Measurements from ENCODE around the gene BBLN. TPM values are rescaled to one million over a fixed set of nuclear protein-coding genes. Genes with fewer than 3 reads are reported as not detected.

BBLN gene
- total RNA-seq, 4 donors from 2014 or later = 97.3 to 178 (median 149) TPM

DNA sequence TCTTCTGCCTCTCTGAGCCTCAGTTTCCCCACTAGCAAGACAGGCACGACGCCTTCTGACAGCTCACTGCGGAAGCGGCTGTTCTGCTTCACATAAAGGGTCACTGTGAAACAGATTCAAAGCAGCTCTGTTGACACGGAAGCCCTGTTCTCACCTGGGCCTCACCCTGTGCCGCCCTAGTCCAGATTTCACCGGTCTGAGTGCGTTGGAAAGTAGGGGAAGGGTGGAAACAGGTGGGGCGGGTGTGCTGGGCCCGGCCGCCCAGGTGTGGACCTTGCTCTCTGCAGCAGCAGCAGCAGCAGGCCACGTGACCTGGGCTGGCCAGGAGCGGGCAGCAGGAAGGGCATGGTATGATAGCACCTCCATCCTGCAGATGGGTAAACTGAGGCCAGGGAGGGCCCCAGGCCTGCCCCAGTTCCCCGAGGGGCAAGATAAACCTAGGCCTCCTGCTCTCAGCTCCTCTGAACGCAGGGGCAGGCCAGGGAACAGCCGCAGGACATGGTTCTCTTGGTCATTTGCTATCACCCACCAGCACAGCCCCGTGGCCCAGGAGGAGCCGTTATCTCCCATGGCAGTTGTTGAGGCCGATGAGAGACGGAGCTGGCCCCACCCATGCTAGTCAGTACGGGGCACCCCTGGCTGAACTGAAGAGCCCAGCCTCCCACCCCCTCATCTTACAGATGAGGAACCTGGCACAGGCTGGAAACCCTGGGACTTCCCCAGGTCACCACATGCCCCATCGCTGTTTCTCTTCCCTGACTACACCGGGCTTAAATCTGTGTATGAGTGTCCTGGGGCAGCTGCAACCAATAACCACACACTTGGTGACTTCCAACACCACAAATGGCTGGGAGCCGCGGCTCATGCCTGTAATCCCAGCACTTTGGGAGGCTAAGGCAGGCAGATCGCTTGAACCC lies 44.6 kb upstream of the BBLN start:
- no peaks in the 10 kb centered on the region for H3K27me3 ChIP-seq
- peaks cover 3 to 51% (median 27%) of the 10 kb centered on the region in 4 donors for H3K4me1 ChIP-seq
- in situ Hi-C loops (cut with MboI; ENCODE audit: low pct_ligation_motif_present in 1 of 4, low pct_unique_long_range_greater_than_20kb in 1 of 4, low sequenced_read_pairs in 3 of 4) (loop anchor here in 1 of 4 donors (25.0 kb wide), 1 partner anchor 153 kb away; no protein-coding TSS in a partner anchor), intact Hi-C loops (cut with DNase I; ENCODE audit: low total_unique reads) (loop anchor here (2.0 to 10.0 kb wide), 2 partner anchors 81 to 173 kb away; no protein-coding TSS in a partner anchor)
- H3K36me3 ChIP-seq = no peaks in the 10 kb centered on the region
- H3K27ac ChIP-seq = peak overlapping the region; percentile 92 to 96 (median 94)
- peak; percentile 99 for TF ChIP-seq POLR2A (IDR thresholded peaks at IDR 0.05)
- TF ChIP-seq EP300 (IDR thresholded peaks at IDR 0.05; ENCODE audit: low read depth) = peak; percentile 96
- no peak for TF ChIP-seq CTCF (IDR thresholded peaks at IDR 0.05)
- peak; percentile 88 to 98 (median 98) for TF ChIP-seq POLR2AphosphoS5 (IDR thresholded peaks at IDR 0.05)
- peak; percentile 93 for DNase-seq
- H3K4me3 ChIP-seq = peak overlapping the region in 3 of 4 donors; percentile 28 to 52 (median 40)
- WGBS, 2 donors (ENCODE audit: low coverage in 1 of 2) = 59% methylated on average over 22 of the region's 26 CpGs; no CpG with 5 or more reads in 1 of the 2 donors
- H3K9me3 ChIP-seq = no peaks in the 10 kb centered on the region

DNA sequence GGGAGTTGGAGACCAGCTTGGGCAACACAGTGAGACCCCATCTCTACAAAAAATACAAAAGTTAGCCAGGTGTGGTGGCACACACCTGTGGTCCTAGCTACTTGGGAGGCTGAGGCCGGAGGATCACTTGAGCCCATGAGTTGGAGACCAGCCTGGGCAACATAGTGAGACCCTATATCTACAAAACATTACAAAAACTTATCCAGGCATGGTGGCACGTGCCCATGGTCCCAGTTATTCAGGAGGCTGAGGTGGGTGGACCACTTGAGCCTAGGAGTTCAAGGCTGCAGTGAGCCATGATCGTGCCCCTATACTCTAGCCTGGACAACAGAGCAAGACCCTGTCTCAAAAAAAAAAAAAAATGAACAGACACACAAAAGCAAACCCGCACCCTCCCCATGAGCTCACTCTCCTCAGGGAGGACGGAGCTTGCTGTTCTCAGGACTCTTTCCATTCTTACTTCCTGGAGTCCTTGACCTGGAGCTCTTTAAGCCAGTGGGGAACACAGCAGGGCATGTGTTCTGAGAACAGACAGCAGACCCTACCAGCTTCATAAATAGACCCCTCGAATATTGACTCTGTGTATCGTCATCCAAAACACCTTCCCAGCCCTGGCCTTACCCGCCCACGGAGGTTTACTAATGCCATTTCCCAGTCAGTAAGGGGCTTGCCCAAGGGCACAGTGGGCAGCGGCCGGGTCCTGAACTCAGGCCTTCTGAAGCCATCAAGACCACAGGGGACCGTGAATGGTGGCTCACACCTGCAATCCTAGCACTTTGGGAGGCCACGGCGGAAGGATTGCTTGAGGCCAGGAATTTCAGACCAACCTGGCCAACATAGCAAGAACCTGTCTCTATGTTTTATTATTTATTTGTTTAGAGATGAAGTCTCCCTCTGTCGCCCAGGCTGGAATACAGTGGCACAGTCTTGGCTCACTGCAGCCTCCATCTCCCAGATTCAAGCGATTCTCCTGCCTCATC lies 43.7 kb upstream of the BBLN start:
- H3K27ac ChIP-seq = peak overlapping the region; percentile 84 to 96 (median 94)
- H3K4me3 ChIP-seq = no peak overlapping the region
- intact Hi-C loops (cut with DNase I; ENCODE audit: low total_unique reads) (loop anchor here (2.0 to 10.0 kb wide), 2 partner anchors 82 to 174 kb away; no protein-coding TSS in a partner anchor), in situ Hi-C loops (cut with MboI; ENCODE audit: low pct_ligation_motif_present in 1 of 4, low pct_unique_long_range_greater_than_20kb in 1 of 4, low sequenced_read_pairs in 3 of 4) (loop anchor here in 1 of 4 donors (25.0 kb wide), 1 partner anchor 154 kb away; no protein-coding TSS in a partner anchor)
- no peak for TF ChIP-seq CTCF (IDR thresholded peaks at IDR 0.05)
- TF ChIP-seq POLR2A (IDR thresholded peaks at IDR 0.05) = no peak
- TF ChIP-seq POLR2AphosphoS5 (IDR thresholded peaks at IDR 0.05) = peak in 2 of 3 donors; percentile 18 to 22
- no peaks in the 10 kb centered on the region for H3K9me3 ChIP-seq
- peaks cover 3 to 44% (median 27%) of the 10 kb centered on the region in 4 donors for H3K4me1 ChIP-seq
- DNase-seq = peak; percentile 24
- H3K27me3 ChIP-seq = no peaks in the 10 kb centered on the region
- H3K36me3 ChIP-seq = no peaks in the 10 kb centered on the region
- 73 to 74% methylated on average over 5 to 16 of the region's 16 CpGs for WGBS, 2 donors (ENCODE audit: low coverage in 1 of 2)

DNA sequence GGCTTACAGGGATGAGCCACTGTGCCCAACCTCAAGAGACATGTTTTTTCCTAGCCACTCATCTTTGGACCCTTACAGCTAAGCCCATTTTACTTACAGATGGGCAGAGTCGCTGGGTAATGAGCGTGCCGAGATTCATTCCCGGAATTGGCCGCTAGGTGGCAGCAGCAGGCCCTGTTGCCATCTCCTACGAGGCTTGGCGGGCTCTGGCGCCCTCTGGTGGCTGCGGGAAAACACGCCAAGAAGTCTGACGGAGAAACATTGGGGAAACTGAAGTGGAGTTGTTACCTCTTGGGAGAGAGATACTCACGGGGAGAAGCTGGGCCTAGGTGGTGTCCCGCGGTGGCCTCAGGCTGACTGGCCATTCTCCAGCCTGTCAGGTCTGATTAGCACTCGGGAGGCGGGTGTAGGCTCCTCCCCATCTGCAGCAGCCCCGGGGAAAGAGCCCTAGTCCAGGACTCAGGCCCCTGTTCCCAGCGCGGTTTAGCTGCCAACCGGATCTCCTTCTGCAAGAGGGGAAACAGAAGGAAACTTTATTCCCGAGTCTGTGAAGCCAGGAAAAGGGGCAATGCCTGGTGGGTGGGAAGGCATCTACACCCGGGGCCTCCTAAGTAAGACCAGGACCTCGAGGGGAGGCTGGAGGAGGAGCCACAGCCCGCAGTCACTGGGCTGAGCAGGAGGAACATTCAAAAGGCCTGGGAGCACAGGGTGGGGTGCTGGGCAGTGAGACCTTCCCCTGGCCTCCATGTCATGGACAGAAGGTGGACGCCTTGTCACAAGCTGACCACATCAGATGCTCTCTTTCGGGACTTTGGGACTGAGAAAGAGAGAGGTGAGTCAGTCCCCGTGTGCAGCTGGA lies 42.2 kb upstream of the BBLN start:
- peak overlapping the region; percentile 84 to 96 (median 94) for H3K27ac ChIP-seq
- in situ Hi-C loops (cut with MboI; ENCODE audit: low pct_ligation_motif_present in 1 of 4, low pct_unique_long_range_greater_than_20kb in 1 of 4, low sequenced_read_pairs in 3 of 4) = loop anchor here in 1 of 4 donors (25.0 kb wide), 1 partner anchor 156 kb away; no protein-coding TSS in a partner anchor
- peaks cover 3 to 32% (median 27%) of the 10 kb centered on the region in 4 donors for H3K4me1 ChIP-seq
- H3K27me3 ChIP-seq = no peaks in the 10 kb centered on the region
- no peaks in the 10 kb centered on the region for H3K9me3 ChIP-seq
- TF ChIP-seq POLR2AphosphoS5 (IDR thresholded peaks at IDR 0.05) (peak in 2 of 3 donors; percentile 32 to 34), EP300 (IDR thresholded peaks at IDR 0.05; ENCODE audit: low read depth) (no peak), CTCF (IDR thresholded peaks at IDR 0.05) (peak; percentile 100), POLR2A (IDR thresholded peaks at IDR 0.05) (no peak)
- H3K36me3 ChIP-seq = peaks cover 0 to 11% (median 4%) of the 10 kb centered on the region in 4 donors
- intact Hi-C loops (cut with DNase I; ENCODE audit: low total_unique reads) = loop anchor here (2.0 to 10.0 kb wide), 2 partner anchors 83 to 175 kb away; no protein-coding TSS in a partner anchor
- DNase-seq = peak; percentile 97
- 13 to 17% methylated on average over 4 to 27 of the region's 27 CpGs for WGBS, 2 donors (ENCODE audit: low coverage in 1 of 2)
- H3K4me3 ChIP-seq = no peak overlapping the region

Data from transverse colon (tissue), 4 donors.